HCT116 (cell line): ENCODE results near the gene POLE.
"Not testable (repeated sequence)": the region's sequence is repeated elsewhere in the genome, so short reads cannot be mapped to it uniquely, and the experiment has no call there.

Experiments
- CTCF ChIP-seq, 3 experiments: fragments of 200-600 bp in 1 of 3; sonication (generic) in 1 of 3; IDR thresholded peaks in 2 of 3; conservative IDR thresholded peaks in 1 of 3; 2 replicates each; pipeline ENCODE4 v1.5.1; 2012 to 2017; ENCODE audit warnings: low read depth in 2 of 3, low read length in 2 of 3, antibody characterized with exemption in 1 of 3, borderline replicate concordance in 1 of 3, control low read depth in 1 of 3, mild to moderate bottlenecking in 1 of 3, mixed read lengths in 1 of 3, mixed run types in 1 of 3, moderate library complexity in 1 of 3; ENCODE audit not compliant: insufficient read depth in 1 of 3
- EZH2 ChIP-seq: fragments of 200-600 bp; sonication (generic); IDR thresholded peaks from 2 replicates; pipeline ENCODE4 v1.6.1; 2017; ENCODE audit warnings: antibody characterized with exemption, mixed run types
- EZH2phosphoT487 ChIP-seq: fragments of 200-600 bp; IDR thresholded peaks from 2 replicates; pipeline ENCODE4 v1.6.1; 2018; ENCODE audit warnings: antibody characterized with exemption, borderline replicate concordance
- FOSL1 ChIP-seq: IDR thresholded peaks from 2 replicates; pipeline ENCODE4 v1.6.1; 2012; ENCODE audit warnings: low read depth
- JUND ChIP-seq: IDR thresholded peaks from 2 replicates; pipeline ENCODE4 v1.6.1; 2012
- POLR2A ChIP-seq: IDR thresholded peaks from 2 replicates; pipeline ENCODE4 v1.7.0; 2011; ENCODE audit warnings: borderline replicate concordance; ENCODE audit not compliant: insufficient read depth, insufficient read length; ENCODE audit errors: extremely low read depth
- POLR2AphosphoS5 ChIP-seq: IDR thresholded peaks from 2 replicates; pipeline ENCODE4 v1.6.1; 2011; ENCODE audit warnings: mild to moderate bottlenecking, low read depth, low read length, moderate library complexity
- TCF7L2 ChIP-seq: IDR thresholded peaks from 2 replicates; pipeline ENCODE4 v1.7.0; 2011; ENCODE audit warnings: borderline replicate concordance, inconsistent platforms; ENCODE audit not compliant: insufficient read depth, insufficient read length; ENCODE audit errors: extremely low read depth

DNA sequence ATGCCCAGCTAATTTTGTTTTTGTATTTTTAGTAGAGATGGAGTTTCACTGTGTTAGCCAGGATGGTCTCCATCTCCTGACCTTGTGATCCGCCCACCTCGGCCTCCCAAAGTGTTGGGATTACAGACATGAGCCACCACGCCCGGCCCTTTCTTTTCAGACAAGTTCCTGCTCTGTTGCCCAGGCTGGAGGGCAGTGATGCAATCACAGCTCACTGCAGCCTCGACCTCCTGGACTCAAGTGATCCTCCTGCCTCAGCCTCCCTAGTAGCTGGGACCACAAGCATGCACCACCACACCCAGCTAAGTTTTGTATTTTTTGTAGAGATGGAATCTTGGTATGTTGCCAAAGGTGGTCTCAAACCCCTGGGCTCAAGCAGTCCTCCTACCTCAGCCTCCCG is 87.6 kb downstream of the POLE start:
- not testable (repeated sequence) for TF ChIP-seq POLR2A; CTCF (IDR thresholded peaks at IDR 0.05 in 2 of 3, conservative IDR thresholded peaks at IDR 0.05 in 1 of 3; ENCODE audit: borderline replicate concordance in 1 of 3, insufficient read depth in 1 of 3, low read depth in 2 of 3, low read length in 2 of 3); TCF7L2; POLR2AphosphoS5; JUND; FOSL1; EZH2; EZH2phosphoT487
